GM19438 (cell line): ENCODE data around the gene SCN5A.

Experiments used
- ATAC-seq: cut with Tn5 transposase; IDR thresholded peaks from one replicate; pipeline ENCODE4 v1.9.1; 2021; ENCODE audit warnings: low read depth; ENCODE audit not compliant: unreplicated experiment

The SCN5A gene

DNA sequence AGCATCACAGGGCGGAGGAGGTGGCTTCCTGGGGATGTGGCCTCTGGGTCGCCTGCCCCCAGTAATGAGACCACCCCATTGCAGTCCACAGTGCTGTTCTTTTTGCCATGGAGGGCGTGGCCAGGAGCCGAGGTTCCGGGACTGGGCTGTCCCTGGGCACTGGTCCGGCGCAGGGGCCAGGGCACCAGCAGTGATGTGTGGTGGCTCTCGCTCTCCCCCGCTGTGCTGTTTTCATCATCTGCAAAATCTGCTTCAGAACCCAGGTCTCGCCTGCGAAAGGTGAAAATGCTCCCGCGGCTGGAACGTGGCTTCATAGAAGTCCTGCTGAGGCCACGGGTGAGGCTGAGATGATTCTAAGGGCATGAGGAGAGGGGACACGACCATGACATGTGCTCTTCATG lies 45.8 kb downstream of the SCN5A start:
- no peak for ATAC-seq

DNA sequence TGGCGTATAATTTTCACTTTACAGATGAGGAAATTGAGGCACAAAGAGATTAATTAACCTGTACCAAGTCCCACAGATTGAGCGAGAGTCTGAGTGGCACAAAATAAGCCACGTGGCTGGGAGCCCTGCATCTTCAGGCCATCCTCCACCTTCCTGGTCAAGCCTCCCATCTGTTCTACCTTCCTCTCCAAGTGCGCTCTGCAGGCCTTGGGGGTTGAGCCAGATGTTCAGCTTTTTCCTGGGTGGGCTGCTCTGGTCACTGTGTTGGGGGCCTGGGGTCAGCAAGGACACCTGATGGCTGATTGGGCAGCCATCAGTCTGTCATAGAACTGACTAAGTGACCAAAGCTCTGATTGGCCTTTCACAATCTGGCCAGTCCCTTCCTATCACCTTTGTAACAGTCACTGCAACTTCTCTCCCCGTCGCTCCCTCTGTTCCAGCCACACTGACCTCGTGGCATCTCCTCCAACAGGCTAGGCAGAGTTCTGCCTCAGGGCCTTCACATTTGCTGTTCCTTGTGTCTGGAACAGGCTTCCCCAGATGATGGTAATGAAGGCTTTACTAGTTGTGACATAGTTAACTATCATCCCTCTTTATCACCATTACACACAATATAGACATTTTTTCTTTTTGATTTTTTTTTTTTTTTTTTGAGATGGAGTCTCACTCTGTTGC lies 46.8 kb downstream of the SCN5A start:
- ATAC-seq: no peak

DNA sequence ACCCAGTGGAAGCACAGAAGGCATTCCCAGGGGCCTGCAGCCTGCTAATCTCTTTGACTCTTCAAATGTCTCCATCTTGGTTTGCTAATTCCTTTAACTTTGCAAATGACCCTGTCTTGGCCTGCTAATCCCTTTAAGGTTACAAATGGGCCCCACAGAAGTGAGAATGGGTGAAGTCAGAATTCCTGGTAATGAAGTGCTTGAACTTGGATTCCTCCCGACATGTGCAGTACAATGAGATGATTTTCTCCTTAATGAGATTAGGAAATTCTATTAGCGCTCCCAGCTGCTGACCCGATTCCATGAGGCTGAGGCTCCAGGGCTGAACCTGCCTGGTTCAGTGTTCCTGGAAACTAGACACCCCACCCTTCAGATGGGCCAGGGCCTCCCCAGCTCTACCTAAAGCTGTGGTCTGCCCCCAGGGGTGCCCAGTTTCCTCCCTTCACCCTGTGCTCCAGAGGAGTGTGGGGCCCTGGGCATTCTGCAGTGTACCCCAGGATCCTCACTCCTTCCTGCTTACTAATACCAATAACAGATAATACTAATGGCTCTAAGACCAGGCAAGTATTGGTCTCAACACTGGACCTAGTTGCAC lies 47.4 kb downstream of the SCN5A start:
- no peak for ATAC-seq

DNA sequence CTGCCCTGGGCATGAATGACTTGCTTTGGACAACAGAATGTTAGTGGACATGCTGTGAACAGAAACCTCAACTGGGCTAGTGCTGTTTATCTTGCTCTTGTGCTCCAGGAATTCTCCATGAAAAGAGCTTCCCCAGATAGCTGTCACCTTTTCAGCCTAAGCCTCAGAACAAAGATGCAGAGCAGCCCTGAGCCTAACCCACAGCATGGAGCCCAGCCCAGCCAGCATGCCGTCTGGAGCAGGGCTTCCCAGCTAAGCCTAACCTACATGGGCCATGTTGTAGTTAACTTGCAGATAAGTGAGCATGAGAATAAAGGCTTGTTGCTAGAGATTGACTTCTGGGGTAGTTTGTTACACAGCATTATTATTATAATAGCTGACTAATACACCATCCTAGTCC lies 48.9 kb downstream of the SCN5A start:
- no peak for ATAC-seq

DNA sequence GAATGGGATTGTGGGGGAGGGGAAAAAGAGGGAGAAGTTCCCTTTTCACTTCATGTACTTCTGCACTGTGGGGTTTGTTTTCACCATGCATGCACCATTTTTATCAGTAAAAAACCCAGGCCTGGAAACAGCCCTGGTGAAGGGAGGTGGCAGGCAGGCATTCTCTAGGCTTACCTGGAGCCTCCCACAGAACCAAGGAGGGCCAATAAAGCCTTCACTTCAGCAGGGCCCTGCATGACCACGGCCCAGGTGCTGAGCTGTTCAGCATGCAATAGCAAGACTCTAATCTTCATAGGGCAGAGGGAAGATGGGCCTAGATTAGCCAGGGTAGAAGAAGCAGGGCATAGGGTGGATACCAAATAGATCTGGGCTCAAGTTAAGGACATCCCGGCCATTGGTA lies 49.6 kb downstream of the SCN5A start:
- no peak for ATAC-seq

DNA sequence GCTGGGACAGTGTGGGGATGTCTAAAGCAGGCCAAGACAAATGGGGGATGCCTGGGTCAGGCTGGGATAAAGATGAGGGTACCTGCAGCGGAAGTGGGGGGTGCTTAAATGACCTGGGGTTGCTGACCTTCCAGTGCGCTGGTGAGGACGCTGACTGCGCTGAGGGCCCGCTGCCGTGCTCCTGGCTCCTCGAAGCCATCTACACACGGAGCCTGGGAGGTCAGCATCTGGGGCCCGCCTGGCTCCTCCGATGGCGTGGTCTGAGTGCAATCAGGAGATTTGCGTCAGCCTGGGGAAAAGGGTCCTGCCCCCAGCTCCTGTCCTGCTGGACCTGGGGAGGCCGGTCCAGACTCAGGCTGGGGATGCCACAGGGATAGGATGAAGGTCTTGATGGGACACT lies 50.7 kb downstream of the SCN5A start:
- no peak for ATAC-seq

DNA sequence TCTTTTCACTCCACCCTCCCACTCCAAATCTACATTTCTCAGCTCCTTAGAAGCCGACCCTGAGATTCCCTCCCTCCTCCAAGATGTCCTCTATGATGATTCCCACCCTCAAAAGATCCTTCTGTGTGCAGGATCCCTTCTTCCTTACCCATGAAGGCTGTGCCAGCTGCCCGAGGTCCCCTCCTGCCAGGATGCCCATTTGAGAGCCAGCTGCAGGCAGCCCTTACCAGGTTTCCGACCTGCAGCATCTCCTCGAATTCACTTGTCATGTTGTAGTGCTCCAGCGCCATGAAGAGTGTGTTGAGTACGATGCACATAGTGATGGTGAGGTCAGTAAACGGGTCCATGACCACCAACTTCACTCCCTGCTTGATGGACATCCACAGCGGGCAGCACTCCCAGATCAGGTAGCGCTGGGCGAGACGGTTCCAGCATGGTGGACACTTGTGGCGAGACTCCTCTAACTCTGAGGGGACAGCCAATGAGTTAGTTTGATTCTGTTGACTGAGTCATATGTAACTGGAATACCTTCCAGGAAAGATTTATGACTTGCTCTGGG lies 51.9 kb downstream of the SCN5A start:
- ATAC-seq: no peak

DNA sequence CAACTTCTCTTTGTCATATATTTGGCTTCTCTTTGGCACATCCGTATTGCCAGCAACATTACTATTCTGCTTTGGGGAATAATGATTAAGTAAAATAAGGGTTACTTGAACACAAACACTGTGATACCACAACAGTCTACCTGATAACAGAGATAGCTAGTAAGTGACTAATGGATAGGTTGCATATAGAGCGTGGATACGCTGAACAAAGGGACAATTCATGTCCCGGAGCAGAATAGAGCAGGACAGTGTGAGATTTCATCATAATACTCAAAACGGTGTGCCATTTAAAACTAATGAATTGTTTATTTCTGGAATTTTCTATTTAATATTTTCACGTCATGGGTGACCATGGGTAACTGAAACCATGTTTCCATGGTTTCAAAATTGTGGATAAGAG lies 54.1 kb downstream of the SCN5A start:
- ATAC-seq: no peak

DNA sequence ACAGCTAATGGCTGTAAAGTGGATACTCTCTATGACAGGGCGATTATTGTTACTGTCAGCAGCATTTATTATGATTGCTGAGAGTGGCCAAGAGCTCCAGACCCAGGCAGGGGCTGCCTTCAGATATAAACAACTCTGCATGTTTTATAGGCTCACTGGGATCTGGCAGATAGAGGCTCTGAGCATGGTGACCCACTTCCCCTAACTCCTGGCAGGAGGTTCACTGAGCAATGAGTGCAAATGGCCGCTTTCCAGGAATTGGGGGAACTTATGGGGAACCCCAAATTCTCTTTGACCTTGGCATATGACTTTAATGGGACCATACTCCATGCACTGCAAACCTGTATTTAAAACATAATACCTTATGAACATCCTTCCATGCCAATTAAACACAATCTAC lies 59.0 kb downstream of the SCN5A start:
- ATAC-seq: no peak

DNA sequence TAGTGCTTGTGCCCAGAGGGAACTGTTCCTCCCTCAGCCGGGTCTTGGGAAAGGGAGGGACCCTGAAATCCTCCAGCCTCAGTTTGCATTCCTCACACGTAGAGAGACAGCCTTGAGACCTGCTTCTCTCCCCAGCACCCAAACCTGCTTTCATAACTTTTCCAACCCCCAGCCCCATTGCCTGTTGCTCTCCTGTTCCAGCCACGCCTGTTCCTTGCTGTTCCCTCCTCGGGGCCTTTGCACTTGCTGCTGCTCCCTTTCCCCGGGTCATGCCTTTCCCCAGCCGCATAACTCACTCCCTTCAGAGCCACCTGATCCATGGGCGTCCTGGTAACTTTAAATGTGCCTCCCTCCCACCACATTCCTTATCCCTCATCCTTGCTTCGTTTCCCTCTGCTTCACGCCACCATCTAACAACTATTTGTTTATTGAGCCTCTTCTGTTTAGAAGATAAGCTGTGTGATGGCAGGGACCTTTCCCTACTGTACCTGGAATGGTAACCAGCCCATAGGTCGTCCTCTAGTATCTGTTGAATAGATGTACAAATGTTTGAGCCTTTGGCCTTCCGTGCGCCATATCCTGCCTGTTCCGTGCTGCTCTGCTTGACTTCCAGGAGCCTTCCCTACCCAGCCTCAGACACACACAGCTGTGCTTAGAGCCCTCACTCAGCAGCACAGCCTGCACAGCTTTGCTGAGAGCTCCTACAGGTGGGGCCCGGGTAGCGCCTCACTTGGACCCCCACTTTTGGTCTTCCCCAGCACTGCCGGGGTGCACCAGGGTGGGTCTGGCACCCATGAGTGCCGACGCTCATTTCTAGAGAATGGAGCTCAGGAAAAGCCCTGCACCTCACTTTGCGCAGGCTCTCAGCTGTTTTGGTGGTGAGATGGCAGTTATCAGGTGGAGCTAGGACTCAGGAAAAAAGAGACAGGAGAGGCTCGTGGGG lies 60.2 kb downstream of the SCN5A start:
- ATAC-seq: no peak

DNA sequence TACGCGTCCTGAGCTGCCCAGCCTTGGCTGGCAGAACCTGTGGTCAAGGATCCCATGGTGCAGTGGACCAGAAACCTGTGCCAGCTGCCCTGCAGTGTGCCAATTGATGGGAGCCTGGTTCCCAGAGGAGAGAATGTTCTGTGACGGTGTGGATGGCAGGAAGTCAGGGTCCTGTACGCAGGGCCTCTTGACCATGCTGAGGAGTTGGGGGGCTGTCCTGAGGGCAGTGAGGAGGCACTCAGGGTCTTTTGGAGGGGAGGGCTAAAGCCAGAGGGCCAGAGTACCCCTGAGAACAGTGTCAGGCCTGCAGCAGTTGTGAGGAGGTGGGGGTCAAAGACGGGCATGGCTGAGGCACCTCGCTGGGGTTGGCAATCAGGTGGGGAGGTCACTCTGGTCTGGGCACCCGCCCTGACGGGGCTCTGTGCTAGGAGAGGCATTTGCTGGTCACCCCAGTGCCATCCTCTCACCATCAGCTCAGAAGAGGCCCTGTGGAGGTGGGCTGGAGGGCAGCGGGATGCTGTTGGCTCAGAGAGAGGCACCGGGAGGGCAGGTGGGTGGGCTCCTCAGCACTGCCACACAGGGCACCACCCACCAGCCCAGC lies 61.0 kb downstream of the SCN5A start:
- ATAC-seq: no peak

DNA sequence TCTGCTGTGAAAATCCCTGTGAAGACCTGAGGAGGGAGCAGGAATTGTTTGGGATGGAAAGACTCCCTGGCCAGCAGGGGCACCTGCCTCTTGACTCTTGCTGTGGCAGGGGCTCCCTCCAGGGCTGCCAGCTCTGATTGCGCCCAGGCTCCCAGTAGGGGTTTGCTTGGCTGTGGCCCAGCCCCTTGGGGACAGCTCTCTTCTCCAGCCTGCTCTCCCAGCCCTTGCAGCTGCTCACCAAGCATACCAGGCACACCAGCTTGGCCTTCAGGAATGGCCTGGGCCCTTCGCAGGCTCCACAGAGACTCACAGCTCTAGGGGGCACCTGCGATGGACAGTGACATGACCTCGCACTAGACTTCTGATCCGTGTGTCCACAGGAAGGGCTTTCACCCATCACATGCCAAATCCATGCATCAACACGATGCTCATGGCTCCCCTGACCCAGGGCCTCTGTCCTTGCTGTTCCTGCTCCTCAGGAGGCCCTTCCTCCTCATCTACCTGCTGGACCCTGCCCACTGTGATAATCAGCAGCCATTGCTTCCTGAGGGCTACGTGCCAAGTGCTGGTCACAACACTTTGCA lies 61.8 kb downstream of the SCN5A start:
- no peak for ATAC-seq

DNA sequence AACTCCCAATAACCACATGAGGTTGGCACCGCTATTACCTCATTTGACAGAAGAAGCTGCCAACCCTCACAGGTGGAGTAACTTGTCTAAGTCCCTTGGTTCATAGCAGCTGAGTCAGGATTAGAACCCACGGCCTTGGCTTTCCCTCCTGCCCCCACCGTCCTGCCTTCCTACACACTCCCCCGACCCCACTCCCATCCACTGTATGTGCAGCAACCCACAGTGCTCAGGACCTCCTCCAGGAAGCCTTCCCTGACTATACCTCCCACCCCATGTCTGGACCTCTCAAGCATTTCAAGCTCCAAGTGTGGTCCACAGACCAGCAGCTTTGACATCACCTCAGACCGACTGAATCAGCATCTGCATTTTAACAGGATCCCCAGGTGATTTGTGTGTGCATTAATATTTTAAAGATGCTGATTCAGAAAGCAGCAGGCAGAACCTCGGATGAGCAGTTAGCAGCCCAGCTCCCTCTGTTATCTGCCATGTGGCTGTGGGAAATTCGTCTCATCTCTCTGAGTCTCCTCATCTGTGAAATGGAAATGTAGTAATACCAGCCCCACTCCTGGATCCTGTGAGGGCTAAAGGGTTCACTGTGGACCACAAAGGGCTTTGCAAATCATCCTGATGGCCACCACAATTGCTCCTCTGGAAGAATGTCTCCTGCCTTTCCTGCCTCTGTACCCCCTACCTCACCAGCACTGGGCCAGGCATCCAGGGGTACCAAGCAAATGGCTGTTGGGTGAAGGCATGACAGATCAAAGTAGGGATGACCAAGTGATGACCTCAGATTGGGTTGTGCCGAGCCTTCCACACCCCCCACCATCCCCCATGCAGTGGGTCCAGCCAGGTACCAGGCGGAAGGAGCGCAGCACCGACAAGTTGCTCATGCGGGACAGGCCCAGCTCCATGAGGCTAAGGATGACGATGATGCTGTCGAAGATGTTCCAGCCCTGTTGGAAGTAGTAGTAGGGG lies 62.7 kb downstream of the SCN5A start:
- ATAC-seq: no peak

DNA sequence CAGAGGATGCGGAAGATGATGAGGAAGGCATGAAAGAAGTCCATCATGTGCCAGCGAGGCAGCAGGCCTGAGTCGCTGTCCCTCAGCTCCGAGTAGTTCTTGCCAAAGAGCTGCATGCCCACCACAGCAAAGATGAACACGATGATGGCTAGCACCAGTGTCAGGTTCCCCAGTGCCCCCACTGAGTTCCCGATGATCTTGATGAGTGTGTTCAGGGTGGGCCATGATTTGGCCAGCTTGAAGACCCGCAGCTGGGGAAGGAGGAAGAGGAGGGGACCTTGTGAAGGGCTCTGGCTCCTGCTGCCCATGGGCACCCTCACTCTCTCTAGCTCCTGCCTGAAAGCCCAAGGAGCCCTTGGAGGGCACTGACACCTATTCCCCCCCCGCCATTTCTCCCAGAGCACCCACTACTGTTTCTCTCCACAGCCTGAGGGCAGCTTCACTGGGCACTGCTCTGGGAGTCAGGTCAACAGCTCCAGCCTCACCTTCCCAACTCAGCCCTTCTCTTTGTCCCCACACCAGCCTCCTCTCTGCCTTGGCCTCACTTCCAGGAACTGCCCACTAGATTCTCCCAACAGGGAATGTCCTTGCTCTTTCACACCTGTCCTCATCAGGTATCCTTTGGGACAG lies 63.6 kb downstream of the SCN5A start:
- no peak for ATAC-seq

DNA sequence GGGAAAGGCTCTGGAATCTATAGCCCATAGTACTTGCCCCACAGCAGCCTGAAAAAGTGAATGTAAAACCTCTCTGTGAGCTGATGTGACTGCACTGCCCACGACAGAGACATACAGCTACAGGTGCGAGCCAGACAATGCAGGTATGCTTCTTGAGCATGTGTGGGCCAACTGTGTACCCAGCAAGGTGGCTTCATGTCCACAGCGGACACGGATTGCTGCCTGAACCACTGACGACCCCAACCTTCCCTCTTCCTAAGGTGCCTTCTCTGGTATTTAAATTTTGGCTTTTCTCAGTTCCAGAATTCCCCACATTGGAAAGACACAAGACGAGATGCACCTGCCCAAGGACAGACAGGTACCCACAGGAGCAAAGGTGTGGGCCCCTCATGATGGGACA lies 65.8 kb downstream of the SCN5A start:
- no peak for ATAC-seq

DNA sequence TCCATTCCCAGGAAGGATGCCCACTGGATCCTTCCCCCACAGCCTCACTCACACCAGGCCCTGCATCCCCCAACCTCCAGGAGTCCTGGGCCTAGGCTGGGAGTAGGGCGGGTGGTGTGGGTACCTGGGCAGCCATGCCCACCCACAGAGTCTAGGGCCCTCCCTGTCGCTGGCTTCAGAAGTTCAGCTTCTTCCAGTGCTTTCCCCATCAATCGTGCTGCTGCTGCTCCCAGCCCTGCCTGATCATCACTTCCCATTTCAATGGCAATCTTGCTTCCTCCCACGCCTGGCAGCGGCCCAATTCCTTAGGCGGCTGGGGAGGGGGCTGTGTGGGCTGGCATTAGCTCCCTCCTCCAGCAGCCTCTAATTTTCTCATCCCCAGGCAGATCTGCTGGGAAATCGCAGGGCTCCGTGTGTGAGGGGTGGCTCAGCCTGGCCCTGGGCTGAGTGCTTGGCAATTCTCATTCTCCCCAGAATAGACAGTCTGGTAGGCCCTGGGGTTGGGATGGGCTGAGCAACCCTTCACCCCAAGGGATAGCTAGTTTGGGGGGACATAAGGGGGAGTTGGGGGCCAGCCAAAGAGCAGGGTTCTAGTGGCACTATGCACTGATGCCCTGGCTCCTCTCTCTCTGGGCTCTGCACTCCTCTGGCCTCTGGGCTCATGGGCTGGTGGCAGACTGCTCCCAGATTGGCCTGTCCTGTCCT lies 66.4 kb downstream of the SCN5A start:
- no peak for ATAC-seq

DNA sequence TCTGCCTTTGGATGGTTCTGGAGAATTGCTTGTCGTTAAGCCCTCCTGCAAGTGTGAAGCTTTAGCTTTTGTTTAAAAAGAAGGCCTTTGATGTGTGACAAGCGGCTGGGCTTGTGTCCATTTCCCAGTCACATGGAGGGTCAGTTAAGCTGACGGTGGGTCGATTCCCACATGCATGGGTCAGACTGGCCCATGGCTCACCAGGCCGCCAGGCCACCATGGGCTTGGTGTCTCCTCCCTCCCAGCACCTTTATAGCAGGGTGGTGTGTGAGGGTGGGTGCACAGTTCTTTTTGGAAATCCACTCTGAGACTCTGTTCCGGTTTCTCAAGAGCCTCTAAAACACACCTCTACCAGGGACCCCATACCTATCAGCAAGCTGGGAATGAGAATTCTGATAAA lies 67.2 kb downstream of the SCN5A start:
- ATAC-seq: no peak

DNA sequence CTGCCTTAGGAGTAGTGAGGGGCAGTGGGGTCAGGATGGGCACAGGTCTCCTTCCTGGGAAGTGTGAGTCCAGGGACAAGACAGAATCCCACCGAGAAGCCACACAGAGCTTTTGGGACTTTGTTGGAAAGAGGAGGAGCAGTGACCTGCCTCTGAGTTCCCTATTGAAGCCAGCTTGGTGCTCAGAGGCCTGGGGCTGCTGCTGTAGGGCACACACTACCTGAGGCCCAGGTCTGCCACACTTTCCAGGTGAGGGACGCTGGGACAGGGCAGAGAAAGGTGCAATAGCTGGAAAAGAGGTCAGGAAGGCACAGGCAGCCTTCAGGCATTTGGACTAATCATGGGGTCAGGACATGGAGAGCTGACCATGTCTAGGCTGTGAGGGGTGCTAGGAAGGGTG lies 67.7 kb downstream of the SCN5A start:
- no peak for ATAC-seq
